GM13976 (cell line): ENCODE measurements around the gene DNAJC11.

Experiments used
- DNase-seq: peaks from one replicate; pipeline ENCODE4 v3.0.0; 2012; ENCODE audit warnings: low spot score
- in situ Hi-C: fragments of 300-500 bp; cut with MboI; formaldehyde crosslinking; loops from one replicate; pipeline ENCODE4 v1.12.0; 2022; ENCODE audit warnings: low sequenced_read_pairs, mixed read lengths, inconsistent platforms; ENCODE audit not compliant: unreplicated experiment
- TF ChIP-seq, protein P1 (sequence below): IDR thresholded peaks from 2 replicates; pipeline ENCODE4 v1.5.1; 2012; ENCODE audit warnings: borderline replicate concordance, mild to moderate bottlenecking; ENCODE audit not compliant: insufficient read depth; ENCODE audit errors: extremely low read depth, missing control alignments, control extremely low read depth

Gene DNAJC11

GRCh38 chr1:6588128-6588892 lies 113.3 kb downstream of the DNAJC11 start:
- in situ Hi-C loops = no loop called here
- DNase-seq = no peak
- TF ChIP-seq, protein P1, sequence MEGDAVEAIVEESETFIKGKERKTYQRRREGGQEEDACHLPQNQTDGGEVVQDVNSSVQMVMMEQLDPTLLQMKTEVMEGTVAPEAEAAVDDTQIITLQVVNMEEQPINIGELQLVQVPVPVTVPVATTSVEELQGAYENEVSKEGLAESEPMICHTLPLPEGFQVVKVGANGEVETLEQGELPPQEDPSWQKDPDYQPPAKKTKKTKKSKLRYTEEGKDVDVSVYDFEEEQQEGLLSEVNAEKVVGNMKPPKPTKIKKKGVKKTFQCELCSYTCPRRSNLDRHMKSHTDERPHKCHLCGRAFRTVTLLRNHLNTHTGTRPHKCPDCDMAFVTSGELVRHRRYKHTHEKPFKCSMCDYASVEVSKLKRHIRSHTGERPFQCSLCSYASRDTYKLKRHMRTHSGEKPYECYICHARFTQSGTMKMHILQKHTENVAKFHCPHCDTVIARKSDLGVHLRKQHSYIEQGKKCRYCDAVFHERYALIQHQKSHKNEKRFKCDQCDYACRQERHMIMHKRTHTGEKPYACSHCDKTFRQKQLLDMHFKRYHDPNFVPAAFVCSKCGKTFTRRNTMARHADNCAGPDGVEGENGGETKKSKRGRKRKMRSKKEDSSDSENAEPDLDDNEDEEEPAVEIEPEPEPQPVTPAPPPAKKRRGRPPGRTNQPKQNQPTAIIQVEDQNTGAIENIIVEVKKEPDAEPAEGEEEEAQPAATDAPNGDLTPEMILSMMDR = no peak

DNA sequence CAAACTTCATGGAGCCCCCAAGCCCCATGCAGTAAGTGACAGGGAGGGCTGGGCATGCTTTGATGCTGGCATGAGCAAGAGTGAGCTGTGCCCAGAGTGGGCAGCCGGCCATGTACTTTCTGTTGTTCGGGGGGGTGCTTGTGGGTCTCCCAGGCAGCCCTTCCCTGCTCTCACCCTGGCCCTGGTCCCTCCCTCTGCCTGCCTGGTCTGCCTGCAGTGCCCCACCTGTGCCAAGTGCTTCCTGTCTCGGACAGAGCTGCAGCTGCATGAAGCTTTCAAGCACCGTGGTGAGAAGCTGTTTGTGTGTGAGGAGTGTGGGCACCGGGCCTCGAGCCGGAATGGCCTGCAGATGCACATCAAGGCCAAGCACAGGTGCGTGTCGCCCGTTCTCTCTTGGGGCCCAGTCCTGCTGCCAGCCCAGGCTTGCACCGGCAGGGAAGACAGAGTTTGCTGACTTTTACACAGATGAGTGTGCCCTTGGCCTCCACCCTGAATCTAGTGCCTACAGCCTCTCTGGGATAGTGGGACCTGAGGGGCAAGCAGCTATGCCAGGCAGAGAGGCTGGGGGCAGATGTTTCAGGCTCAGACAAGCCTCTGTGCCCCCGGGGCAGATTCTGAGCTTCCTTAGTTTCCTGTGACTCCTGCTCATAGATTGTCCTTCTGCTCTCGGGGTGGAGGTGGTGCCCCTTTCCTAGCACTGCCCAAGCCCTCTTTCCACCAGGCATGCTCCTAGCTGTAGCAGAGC lies 114.2 kb downstream of the DNAJC11 start:
- in situ Hi-C loops = no loop called here
- no peak for DNase-seq
- TF ChIP-seq, protein P1 = no peak

- TF ChIP-seq, protein P1 = no peak
- no peak for DNase-seq
- in situ Hi-C loops = no loop called here
Measured at GRCh38 chr1:6586404-6586816, 115.2 kb downstream of the DNAJC11 start.

DNA sequence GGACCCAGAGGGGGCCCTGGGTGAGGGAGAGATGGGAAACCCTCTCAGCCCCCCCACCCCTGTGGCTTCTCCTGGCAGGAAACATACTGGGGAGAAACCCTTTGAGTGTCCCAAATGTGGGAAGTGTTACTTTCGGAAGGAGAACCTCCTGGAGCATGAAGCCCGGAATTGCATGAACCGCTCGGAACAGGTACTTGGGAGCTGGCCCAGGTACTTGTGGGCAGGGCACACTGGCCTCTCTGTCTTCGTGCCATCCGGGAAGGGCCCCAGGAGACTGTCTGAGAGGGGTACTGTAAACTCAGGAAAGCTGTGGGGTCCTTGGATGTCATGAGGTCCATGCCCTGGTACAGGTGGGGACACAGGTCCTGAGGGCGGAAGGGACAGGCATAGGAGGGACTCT lies 115.8 kb downstream of the DNAJC11 start:
- DNase-seq = no peak
- in situ Hi-C loops = no loop called here
- TF ChIP-seq, protein P1 = no peak

DNA sequence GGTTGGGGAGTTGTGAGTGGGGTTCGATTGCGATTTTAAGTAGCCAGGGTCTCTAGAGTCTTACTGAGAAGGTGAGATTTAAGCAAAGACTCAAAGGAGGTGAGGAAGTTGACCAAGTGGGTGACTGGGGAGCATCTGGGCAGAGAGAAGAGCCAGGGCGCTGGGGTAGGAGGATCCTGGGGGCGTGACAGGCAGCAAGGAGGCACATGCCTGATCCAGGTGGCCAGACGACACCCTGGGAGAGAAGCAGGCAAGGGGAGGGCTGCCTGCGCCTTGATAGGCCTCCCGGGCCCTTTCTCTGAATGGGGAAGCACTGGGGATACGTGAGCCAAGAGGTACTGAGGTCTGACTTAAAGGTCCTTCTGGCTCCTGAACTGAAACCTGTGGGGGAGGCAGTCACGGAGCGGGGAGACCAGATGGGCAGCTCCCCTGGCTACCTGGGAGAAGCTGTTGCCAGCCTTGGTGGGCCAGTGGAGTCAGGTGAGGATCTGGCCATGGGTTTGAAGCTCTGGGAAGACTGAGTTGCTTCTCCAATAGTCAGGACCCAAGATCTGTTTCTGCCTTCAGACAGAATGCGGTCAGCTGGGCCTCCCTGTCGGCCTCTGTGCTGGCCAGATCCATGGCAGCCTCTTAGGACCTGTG lies 116.4 kb downstream of the DNAJC11 start:
- in situ Hi-C loops = no loop called here
- DNase-seq = no peak
- TF ChIP-seq, protein P1 = no peak
